Measurements from ENCODE around the gene RPN2.
"Not testable (repeated sequence)": the region's sequence is repeated elsewhere in the genome, so short reads cannot be mapped to it uniquely, and the experiment has no call there.

DNA sequence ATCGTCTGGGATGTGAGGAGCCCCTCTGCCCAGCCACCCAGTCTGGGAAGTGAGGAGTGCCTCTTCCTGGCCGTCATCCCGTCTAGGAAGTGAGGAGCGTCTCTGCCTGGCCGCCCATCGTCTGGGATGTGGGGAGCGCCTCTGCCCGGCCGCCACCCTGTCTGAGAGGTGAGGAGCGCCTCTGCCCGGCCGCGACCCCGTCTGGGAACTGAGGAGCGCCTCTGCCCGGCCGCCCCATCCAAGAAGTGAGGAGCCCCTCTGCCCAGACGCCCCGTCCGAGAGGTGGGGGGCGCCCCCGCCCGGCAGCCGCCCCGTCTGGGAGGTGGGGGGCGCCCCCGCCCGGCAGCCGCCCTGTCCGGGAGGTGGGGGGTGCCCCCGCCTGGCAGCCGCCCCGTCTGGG lies 28.3 kb upstream of the RPN2 start:
- not testable (repeated sequence) for TF ChIP-seq ZNF124 (CRISPR knock-in tag; IDR thresholded peaks at IDR 0.05); RCOR1 (IDR thresholded peaks at IDR 0.05; ENCODE audit: borderline replicate concordance in 1 of 2, low read depth in 2 of 2, low read length in 2 of 2); SREBF1 (IDR thresholded peaks at IDR 0.05; ENCODE audit: borderline replicate concordance, low read depth, low read length); BMI1 (IDR thresholded peaks at IDR 0.05; ENCODE audit: low read length); ZNF239 (CRISPR knock-in tag; IDR thresholded peaks at IDR 0.05); NFYB (IDR thresholded peaks at IDR 0.05; ENCODE audit: extremely low read depth, insufficient read length); CBX5 (IDR thresholded peaks at IDR 0.05; ENCODE audit: borderline replicate concordance, low read depth)
- TF ChIP-seq, protein P1, sequence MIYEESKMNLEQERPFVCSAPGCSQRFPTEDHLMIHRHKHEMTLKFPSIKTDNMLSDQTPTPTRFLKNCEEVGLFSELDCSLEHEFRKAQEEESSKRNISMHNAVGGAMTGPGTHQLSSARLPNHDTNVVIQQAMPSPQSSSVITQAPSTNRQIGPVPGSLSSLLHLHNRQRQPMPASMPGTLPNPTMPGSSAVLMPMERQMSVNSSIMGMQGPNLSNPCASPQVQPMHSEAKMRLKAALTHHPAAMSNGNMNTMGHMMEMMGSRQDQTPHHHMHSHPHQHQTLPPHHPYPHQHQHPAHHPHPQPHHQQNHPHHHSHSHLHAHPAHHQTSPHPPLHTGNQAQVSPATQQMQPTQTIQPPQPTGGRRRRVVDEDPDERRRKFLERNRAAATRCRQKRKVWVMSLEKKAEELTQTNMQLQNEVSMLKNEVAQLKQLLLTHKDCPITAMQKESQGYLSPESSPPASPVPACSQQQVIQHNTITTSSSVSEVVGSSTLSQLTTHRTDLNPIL (CRISPR knock-in tag; IDR thresholded peaks at IDR 0.05) = not testable (repeated sequence)
- TF ChIP-seq, protein P2, sequence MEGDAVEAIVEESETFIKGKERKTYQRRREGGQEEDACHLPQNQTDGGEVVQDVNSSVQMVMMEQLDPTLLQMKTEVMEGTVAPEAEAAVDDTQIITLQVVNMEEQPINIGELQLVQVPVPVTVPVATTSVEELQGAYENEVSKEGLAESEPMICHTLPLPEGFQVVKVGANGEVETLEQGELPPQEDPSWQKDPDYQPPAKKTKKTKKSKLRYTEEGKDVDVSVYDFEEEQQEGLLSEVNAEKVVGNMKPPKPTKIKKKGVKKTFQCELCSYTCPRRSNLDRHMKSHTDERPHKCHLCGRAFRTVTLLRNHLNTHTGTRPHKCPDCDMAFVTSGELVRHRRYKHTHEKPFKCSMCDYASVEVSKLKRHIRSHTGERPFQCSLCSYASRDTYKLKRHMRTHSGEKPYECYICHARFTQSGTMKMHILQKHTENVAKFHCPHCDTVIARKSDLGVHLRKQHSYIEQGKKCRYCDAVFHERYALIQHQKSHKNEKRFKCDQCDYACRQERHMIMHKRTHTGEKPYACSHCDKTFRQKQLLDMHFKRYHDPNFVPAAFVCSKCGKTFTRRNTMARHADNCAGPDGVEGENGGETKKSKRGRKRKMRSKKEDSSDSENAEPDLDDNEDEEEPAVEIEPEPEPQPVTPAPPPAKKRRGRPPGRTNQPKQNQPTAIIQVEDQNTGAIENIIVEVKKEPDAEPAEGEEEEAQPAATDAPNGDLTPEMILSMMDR (IDR thresholded peaks at IDR 0.05 in 2 of 3, conservative IDR thresholded peaks at IDR 0.05 in 1 of 3; ENCODE audit: insufficient read depth in 2 of 3, low read depth in 1 of 3, low read length in 3 of 3) = not testable (repeated sequence)
- TF ChIP-seq, protein P3, sequence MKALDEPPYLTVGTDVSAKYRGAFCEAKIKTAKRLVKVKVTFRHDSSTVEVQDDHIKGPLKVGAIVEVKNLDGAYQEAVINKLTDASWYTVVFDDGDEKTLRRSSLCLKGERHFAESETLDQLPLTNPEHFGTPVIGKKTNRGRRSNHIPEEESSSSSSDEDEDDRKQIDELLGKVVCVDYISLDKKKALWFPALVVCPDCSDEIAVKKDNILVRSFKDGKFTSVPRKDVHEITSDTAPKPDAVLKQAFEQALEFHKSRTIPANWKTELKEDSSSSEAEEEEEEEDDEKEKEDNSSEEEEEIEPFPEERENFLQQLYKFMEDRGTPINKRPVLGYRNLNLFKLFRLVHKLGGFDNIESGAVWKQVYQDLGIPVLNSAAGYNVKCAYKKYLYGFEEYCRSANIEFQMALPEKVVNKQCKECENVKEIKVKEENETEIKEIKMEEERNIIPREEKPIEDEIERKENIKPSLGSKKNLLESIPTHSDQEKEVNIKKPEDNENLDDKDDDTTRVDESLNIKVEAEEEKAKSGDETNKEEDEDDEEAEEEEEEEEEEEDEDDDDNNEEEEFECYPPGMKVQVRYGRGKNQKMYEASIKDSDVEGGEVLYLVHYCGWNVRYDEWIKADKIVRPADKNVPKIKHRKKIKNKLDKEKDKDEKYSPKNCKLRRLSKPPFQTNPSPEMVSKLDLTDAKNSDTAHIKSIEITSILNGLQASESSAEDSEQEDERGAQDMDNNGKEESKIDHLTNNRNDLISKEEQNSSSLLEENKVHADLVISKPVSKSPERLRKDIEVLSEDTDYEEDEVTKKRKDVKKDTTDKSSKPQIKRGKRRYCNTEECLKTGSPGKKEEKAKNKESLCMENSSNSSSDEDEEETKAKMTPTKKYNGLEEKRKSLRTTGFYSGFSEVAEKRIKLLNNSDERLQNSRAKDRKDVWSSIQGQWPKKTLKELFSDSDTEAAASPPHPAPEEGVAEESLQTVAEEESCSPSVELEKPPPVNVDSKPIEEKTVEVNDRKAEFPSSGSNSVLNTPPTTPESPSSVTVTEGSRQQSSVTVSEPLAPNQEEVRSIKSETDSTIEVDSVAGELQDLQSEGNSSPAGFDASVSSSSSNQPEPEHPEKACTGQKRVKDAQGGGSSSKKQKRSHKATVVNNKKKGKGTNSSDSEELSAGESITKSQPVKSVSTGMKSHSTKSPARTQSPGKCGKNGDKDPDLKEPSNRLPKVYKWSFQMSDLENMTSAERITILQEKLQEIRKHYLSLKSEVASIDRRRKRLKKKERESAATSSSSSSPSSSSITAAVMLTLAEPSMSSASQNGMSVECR (CRISPR knock-in tag; IDR thresholded peaks at IDR 0.05) = not testable (repeated sequence)
- TF ChIP-seq, protein P4, sequence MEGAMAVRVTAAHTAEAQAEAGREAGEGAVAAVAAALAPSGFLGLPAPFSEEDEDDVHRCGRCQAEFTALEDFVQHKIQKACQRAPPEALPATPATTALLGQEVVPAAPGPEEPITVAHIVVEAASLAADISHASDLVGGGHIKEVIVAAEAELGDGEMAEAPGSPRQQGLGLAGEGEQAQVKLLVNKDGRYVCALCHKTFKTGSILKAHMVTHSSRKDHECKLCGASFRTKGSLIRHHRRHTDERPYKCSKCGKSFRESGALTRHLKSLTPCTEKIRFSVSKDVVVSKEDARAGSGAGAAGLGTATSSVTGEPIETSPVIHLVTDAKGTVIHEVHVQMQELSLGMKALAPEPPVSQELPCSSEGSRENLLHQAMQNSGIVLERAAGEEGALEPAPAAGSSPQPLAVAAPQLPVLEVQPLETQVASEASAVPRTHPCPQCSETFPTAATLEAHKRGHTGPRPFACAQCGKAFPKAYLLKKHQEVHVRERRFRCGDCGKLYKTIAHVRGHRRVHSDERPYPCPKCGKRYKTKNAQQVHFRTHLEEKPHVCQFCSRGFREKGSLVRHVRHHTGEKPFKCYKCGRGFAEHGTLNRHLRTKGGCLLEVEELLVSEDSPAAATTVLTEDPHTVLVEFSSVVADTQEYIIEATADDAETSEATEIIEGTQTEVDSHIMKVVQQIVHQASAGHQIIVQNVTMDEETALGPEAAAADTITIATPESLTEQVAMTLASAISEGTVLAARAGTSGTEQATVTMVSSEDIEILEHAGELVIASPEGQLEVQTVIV (CRISPR knock-in tag; IDR thresholded peaks at IDR 0.05; ENCODE audit: borderline replicate concordance) = not testable (repeated sequence)
